UCSD-AML1 (cell line): ENCODE results near the gene OTUD1.
A peak's percentile ranks its signal among the peaks of the same experiment; 100 is the strongest.
"Not testable (repeated sequence)": the region's sequence is repeated elsewhere in the genome, so short reads cannot be mapped to it uniquely, and the experiment has no call there.

ENCODE experiments used
- DNase-seq: peaks from one replicate; lab custom pipeline; 2025; ENCODE audit not compliant: unreplicated experiment; lab: John Stamatoyannopoulos, UW

The OTUD1 gene, protein sequence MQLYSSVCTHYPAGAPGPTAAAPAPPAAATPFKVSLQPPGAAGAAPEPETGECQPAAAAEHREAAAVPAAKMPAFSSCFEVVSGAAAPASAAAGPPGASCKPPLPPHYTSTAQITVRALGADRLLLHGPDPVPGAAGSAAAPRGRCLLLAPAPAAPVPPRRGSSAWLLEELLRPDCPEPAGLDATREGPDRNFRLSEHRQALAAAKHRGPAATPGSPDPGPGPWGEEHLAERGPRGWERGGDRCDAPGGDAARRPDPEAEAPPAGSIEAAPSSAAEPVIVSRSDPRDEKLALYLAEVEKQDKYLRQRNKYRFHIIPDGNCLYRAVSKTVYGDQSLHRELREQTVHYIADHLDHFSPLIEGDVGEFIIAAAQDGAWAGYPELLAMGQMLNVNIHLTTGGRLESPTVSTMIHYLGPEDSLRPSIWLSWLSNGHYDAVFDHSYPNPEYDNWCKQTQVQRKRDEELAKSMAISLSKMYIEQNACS

GRCh38 chr10:23438547-23439451, at the start of gene OTUD1:
Gene OTUD1 (plus strand): TSS chr10:23439075. CDS start chr10:23439458, 383 bp downstream.
- peak; percentile 91 for DNase-seq

DNA sequence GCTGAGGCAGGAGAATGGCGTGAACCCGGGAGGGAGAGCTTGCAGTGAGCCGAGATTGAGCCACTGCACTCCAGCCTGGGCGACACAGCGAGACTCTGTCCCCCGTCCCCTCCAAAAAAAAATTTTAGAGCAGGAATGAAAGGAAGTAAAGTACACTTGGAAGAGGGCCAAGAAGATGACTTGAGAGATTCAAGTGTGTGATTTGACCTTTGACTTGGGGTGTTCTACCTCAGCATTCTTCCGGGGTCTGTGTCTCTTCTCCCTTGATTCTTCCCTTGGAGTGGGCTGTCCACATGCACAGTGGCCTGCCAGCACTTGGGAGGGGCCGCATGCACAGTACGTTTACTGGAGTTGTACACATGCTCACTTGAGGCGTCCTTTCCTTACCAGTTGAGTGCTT, 48.5 kb upstream of the OTUD1 start:
- not testable (repeated sequence) for DNase-seq

DNA sequence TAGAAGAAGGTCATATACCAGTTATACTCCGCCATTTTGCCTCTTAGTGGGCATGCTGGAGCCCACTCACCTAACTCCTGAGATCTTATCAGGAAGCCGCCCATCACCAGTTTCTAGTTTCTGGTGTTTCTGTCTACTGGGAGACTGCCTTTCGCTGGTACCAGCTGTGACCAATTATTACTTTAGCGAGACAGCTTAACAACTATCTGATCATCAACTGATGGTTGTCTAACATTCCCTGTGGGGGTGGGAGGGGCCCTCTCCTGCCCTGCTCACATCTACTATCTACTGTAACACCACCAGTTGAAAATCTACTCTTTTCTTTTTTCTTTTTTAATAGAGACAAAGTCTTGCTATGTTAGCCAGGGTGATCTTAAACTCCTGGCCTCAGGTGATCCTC, 48.1 kb upstream of the OTUD1 start:
- no peak for DNase-seq

GRCh38 chr10:23391821-23392220, 47.1 kb upstream of the OTUD1 start:
- DNase-seq: no peak

DNA sequence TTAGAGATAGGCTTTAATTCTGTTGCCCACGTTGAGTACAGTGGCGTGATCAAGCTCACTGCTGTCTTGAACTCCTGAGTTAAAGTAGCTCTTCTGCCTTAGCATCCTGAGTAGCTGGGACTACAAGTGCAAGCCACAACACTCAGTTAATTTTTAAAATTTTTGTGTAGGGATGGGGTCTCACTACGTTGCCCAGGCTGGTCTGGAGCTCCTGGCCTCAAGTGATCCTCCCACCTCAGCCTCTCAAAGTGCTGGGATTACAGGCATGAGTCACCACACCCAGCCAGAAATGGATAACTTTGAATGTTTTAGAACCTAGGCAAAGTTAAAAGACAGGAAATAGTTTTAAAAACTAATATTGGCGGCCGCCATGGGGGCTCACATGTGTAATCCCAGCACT, 43.9 kb upstream of the OTUD1 start:
- DNase-seq: no peak

GRCh38 chr10:23396695-23397094, 42.2 kb upstream of the OTUD1 start:
- DNase-seq: no peak

GRCh38 chr10:23399701-23400144, 39.2 kb upstream of the OTUD1 start:
- DNase-seq: no peak

- no peak for DNase-seq
Measured at GRCh38 chr10:23402856-23403255, 36.0 kb upstream of the OTUD1 start.

DNA sequence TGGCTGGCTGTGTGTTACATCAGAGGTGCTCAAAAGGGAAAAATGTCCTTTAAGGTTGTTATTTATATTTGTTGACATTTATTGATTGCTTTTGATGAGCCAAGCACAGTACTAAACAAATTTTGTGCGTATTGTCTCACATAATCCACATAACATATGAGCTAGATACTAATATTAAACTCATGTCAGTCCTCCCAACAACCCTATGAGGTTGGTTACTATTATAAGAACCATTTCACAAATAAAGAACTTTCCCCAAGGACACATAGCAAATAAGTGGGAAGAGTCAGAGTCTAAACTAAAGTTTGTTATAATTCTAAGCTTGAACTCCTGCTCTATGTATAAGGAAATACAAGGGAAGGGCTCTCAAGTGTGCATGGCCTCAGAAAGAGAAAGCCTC, 35.6 kb upstream of the OTUD1 start:
- no peak for DNase-seq

DNA sequence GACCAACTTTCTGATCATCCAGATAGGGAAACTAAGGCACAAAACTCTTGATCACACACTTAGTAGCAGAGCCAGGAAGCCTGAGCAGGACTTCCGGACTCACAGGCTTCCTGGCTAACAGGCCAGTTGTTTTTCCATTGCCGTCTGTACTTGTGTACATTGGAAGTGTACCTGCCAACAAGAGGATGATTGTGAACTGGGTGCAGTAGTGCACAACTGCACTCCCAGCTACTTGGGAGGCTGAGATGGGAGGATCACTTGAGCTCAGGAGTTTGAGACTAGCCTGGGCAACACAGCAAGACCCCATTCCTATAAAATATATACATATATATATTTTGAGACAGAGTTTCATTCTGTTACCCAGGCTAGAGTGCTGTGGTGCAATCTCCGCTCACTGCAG, 35.2 kb upstream of the OTUD1 start:
- no peak for DNase-seq

DNA sequence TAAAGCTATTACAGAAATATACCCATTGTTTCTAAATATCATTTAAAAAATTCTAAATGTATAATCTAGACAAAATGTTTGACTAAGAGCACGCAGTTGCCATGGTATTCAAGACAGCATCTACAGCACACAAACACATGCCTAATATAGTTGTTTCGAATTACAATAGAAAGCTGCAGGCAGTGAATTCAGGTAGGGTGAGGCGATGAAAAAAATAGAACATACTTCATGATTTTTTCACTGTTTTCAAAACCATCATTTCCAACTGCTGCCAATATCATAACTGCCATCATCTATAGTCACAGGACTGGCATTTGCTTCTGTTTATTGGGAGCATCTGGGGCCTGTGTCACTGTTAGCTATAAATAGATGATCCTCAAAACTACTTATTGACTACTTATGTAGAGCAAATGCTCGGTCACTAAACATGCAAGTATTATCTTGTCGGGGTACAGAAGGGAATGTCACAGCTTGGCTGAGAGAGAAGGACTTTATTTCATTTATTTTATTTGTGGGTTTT, 34.4 kb upstream of the OTUD1 start:
- DNase-seq: no peak

DNA sequence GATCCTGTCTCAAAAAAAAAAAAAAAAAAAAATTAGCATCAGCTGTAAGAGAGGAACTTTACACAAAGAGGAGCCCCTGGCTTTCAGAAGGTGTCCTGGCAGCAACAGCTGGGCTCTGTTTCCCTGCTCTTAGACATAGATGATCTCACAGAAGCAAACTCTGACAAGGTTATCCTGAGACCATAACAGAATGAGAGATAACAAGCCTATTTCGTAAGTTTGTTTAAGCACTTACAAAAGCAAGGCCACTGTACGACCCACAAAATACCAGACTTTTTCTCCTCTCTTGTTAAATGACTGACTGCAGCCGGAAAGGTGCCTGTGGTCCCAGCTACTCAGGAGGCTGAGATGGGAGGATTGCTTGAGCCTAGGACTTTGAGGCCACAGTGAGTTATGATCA, 33.3 kb upstream of the OTUD1 start:
- DNase-seq: no peak

GRCh38 chr10:23406409-23406808, 32.5 kb upstream of the OTUD1 start:
- no peak for DNase-seq

DNA sequence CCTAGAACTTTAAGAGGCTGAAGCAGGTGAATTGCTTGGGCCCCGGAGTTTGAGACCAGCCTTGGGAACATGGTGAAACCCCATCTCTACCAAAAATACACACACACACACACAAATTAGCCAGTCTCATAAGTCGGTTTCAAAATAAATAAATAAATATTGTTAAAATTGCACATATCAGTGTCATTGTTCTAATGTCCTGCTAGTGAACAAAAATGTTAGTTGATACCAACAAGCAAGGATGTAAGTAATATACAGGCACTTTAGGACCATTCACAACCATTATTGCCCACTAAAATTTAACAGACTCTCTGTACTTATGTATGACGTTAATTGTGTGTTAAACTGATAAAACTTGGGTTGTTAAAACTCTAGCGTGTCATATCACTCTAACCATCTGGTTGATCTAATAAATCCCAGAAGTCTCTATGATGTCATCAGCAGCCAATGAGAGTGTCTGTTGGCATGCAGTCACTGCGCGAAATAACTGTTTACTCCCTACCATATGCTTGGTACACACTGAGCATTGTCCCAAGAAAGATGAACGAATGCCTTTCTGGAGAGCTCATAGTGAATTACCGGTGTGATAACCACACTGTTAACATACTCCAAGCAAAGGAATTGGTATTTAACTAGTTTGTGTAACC, 30.4 kb upstream of the OTUD1 start:
- no peak for DNase-seq

GRCh38 chr10:23412223-23412622, 26.7 kb upstream of the OTUD1 start:
- no peak for DNase-seq

DNA sequence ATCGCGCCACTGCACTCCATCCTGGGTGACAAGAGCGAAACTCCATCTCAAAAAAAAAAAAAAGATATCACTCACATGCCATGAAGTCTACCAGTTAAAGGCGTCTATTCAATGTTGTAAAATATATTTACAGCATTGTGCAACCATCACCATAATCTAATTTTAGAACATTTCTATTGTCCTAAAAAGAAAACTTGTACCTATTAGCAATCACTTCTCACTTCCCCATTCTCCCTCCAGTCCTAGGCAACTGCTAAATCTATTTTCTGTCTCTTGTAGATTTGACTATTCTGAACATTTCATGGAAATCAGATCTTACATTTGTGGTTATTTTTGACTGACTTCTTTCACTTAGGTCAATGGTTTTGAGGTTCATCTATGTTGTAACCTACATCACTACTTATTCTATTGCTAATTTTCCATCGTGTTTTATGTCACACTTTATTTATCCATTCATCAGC, 25.2 kb upstream of the OTUD1 start:
- no peak for DNase-seq

DNA sequence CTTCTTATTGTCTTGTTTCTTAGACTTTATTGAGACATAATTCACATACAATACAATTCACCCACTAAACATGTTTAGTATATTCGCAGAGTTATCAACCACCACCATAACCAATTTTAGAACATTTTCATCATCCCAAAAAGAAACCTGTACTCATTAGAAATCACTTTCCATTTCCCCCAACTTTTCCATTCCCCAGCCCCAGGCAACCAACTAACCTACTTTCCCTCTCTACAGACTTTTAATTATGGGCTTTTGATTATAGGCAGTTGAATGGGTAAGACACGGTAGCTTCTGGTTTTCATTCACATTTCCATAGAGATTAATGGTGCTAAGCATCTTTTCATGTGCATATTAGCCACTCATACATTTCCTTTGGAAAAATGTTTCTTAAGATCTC, 24.2 kb upstream of the OTUD1 start:
- no peak for DNase-seq

DNA sequence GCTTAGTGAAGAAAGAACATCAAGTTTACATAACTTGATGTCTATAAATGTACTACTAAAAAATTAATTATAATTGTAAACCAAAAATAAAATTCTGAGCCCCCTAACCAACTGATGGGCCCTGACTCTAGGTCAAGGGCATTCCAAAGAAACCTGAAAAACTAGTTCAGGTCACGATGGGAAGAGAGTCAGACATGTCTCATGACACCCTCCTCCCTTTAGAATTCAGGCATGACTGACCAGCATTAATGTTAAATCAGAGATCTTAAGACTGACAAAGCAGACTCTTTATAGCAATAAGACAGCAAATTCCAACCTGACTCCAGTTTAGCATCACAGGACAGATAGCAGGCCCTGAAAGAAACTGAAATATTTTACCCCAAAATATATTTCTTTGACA, 21.6 kb upstream of the OTUD1 start:
- no peak for DNase-seq

GRCh38 chr10:23418051-23418681, 20.7 kb upstream of the OTUD1 start:
- no peak for DNase-seq

- no peak for DNase-seq
Measured at GRCh38 chr10:23419201-23419600, 19.7 kb upstream of the OTUD1 start.
